Thyroid gland (tissue), 4 donors: ENCODE measurements around the gene RNF145. TPM values are rescaled to one million over a fixed set of nuclear protein-coding genes. Genes with fewer than 3 reads are reported as not detected.
A peak's percentile ranks its signal among the peaks of the same experiment; 100 is the strongest.

Experiments used
- DNase-seq, 2 donors: peaks; one replicate each; pipeline ENCODE4 v3.0.0-alpha.2; 2019
- H3K27ac ChIP-seq, 3 donors: fragments of 200-600 bp; sonication (generic); 1 replicate in 2 of 3; 2 replicates in 1 of 3; pipeline ENCODE4 v1.5.1; 2016 to 2019; ENCODE audit warnings: mild to moderate bottlenecking in 1 of 3, moderate library complexity in 1 of 3
- H3K27me3 ChIP-seq: fragments of 200-600 bp; sonication (generic); one replicate; pipeline ENCODE4 v1.5.1; 2019
- H3K36me3 ChIP-seq, 2 donors: fragments of 200-600 bp; sonication (generic); one replicate each; pipeline ENCODE4 v1.5.1; 2016 to 2019
- H3K4me1 ChIP-seq, 2 donors: fragments of 200-600 bp; sonication (generic); one replicate each; pipeline ENCODE4 v1.5.1; 2017 to 2019
- H3K4me3 ChIP-seq, 3 donors: fragments of 200-600 bp; sonication (generic); replicated peaks in 1 of 3; 1 replicate in 2 of 3; 2 replicates in 1 of 3; pipeline ENCODE4 v1.5.1; 2016; ENCODE audit warnings: mild to moderate bottlenecking in 1 of 3
- H3K9me3 ChIP-seq: fragments of 200-600 bp; sonication (generic); one replicate; pipeline ENCODE4 v1.5.1; 2017
- CTCF ChIP-seq, 6 experiments: fragments of 200-600 bp in 3 of 6; fragments of 450-650 bp in 3 of 6; sonication (generic) in 3 of 6; IDR thresholded peaks; one replicate each; pipeline ENCODE4 v1.5.1; 2016 to 2019; ENCODE audit warnings: antibody characterized with exemption in 6 of 6, mild to moderate bottlenecking in 2 of 6, inconsistent platforms in 1 of 6, moderate library complexity in 1 of 6
- POLR2A ChIP-seq, 2 donors: fragments of 450-650 bp; IDR thresholded peaks; one replicate each; pipeline ENCODE4 v1.6.1; 2017; ENCODE audit warnings: antibody characterized with exemption in 2 of 2, mild to moderate bottlenecking in 2 of 2, moderate library complexity in 1 of 2
- WGBS, 2 donors: methylation state at CpG; one replicate each; pipeline ENCODE4 v1.1.5; 2017; 5-methylcytosine and 5-hydroxymethylcytosine counted together
- intact Hi-C: fragments of 100-400 bp; cut with DNase I; formaldehyde crosslinking; loops from one replicate; pipeline ENCODE4 v1.15.1; 2023
- total RNA-seq, 4 donors: library from RNA; depleted of rRNA; stranded (reverse); fragments of >200 nt; gene quantifications; one replicate each; pipeline ENCODE4 v1.2.3, GENCODE V29; 2016

Gene RNF145, protein sequence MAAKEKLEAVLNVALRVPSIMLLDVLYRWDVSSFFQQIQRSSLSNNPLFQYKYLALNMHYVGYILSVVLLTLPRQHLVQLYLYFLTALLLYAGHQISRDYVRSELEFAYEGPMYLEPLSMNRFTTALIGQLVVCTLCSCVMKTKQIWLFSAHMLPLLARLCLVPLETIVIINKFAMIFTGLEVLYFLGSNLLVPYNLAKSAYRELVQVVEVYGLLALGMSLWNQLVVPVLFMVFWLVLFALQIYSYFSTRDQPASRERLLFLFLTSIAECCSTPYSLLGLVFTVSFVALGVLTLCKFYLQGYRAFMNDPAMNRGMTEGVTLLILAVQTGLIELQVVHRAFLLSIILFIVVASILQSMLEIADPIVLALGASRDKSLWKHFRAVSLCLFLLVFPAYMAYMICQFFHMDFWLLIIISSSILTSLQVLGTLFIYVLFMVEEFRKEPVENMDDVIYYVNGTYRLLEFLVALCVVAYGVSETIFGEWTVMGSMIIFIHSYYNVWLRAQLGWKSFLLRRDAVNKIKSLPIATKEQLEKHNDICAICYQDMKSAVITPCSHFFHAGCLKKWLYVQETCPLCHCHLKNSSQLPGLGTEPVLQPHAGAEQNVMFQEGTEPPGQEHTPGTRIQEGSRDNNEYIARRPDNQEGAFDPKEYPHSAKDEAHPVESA
- 10 to 100 TPM; 59.5 to 88.6 (median 75.6) TPM for total RNA-seq

DNA sequence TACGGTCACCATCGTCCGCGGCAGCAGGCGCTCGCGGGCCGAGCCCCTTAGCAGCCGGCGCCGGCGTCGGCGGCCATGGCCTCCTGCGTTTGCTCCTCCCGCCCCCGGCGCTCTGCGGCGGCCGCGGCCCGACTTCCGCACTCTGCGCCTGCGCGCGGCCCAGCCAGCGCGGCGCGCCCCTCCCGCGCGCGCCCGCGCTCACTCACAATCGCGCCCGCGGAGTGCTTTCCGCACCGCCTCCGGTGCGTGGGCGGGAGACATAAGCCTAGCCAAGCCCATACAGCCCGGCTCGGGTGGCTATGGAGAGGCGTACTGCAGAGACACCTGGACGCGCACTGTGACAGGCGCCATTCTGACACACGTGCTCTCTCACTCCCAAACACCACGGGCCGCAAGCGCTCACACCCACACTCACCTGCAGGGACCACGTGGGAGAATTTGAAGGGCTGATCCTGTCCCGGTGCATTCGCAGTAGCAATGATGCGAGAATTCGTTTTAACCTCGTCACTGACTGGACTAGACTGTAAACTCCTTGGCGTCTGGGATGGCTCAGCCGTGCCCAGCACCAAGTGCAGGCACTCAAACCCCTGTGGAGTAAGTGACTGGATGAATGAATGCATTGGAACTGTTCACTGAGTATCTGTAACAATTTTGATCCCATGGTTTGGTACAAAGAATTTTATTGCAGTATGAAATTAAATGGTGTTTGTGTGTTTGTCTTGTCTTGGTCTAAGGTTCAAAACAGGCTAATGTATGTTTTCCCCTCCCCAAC, at the start of gene RNF145:
Gene RNF145, minus strand, starts transcription at position 116 of the 772 bp plus-strand sequence. CDS start 5,936 bp downstream, outside the sequence.
- peak; percentile 95 to 97 for DNase-seq
- peak within 1 kb of the TSS; percentile 21 to 84 (median 56) for H3K4me3 ChIP-seq
- intact Hi-C loops: loop anchor here (5.0 kb wide), 1 partner anchor 52 kb away; no protein-coding TSS in a partner anchor
- 1% methylated on average over 8 of the region's 65 CpGs for WGBS, 2 donors
- no peaks in the 10 kb centered on the region for H3K36me3 ChIP-seq
- no peaks in the 10 kb centered on the region for H3K27me3 ChIP-seq
- no peaks in the 10 kb centered on the region for H3K9me3 ChIP-seq
- TF ChIP-seq CTCF (IDR thresholded peaks at IDR 0.05) (no peak), POLR2A (IDR thresholded peaks at IDR 0.05) (peak in 1 of 2 donors; percentile 78)
- H3K27ac ChIP-seq: peak within 1 kb of the TSS; percentile 89 to 91 (median 89)
- H3K4me1 ChIP-seq: peaks cover 15 to 27% of the 10 kb centered on the region in 2 donors

GRCh38 chr5:159258361-159258760, 49.0 kb upstream of the RNF145 start:
- 92 to 93% methylated on average over 2 of the region's 2 CpGs for WGBS, 2 donors
- Histone ChIP-seq H3K4me3 (no peak overlapping the region), H3K27ac (no peak overlapping the region), H3K36me3 (no peaks in the 10 kb centered on the region), H3K4me1 (peaks cover 0 to 6% of the 10 kb centered on the region in 2 donors), H3K27me3 (no peaks in the 10 kb centered on the region), H3K9me3 (no peaks in the 10 kb centered on the region)
- TF ChIP-seq CTCF (IDR thresholded peaks at IDR 0.05) (no peak), POLR2A (IDR thresholded peaks at IDR 0.05) (no peak)
- intact Hi-C loops: no loop called here
- DNase-seq: no peak

DNA sequence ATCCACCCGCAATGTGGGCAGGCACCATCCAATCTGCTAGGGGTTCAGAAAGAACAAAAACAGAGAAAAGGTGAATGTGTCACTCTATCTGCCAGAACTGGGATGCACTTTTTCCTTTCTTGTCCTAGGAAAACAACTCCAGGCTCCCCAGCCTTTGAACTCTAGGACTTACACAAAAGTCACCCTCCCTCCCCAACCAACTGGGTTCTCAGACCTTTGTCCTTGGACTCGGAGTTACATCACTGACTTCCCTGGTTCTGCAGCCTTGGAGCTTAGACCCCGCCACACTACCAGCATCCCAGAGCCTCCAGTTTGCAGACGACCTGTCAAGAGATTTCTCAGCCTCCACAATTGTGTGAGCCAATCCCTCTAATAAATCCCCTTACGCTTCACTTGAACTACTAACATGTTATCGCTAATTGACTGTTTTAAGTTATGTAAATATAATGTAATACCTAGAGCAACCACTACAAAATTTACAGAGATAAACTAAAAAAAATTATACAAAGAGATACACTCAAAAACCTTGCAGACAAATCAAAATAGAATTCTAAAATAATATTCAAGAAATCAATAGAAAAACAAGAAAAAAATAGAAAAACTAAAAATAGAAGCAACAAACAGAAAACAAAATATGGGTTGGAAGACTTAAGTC, 48.4 kb upstream of the RNF145 start:
- Histone ChIP-seq H3K4me1 (peaks cover 0 to 6% of the 10 kb centered on the region in 2 donors), H3K9me3 (no peaks in the 10 kb centered on the region), H3K27me3 (no peaks in the 10 kb centered on the region), H3K27ac (no peak overlapping the region), H3K4me3 (no peak overlapping the region), H3K36me3 (no peaks in the 10 kb centered on the region)
- 76 to 81% methylated on average over 6 of the region's 6 CpGs for WGBS, 2 donors
- no peak for DNase-seq
- no peak for TF ChIP-seq POLR2A (IDR thresholded peaks at IDR 0.05)
- no peak for TF ChIP-seq CTCF (IDR thresholded peaks at IDR 0.05)
- intact Hi-C loops: no loop called here

GRCh38 chr5:159257007-159257406, 47.7 kb upstream of the RNF145 start:
- intact Hi-C loops: no loop called here
- Histone ChIP-seq H3K9me3 (no peaks in the 10 kb centered on the region), H3K27me3 (no peaks in the 10 kb centered on the region), H3K27ac (no peak overlapping the region), H3K4me1 (peaks cover 0 to 1% of the 10 kb centered on the region in 2 donors), H3K36me3 (no peaks in the 10 kb centered on the region), H3K4me3 (no peak overlapping the region)
- TF ChIP-seq POLR2A (IDR thresholded peaks at IDR 0.05): no peak
- TF ChIP-seq CTCF (IDR thresholded peaks at IDR 0.05): no peak
- DNase-seq: no peak
